Measurements from ENCODE around the gene MBLAC1.

Gene MBLAC1

DNA sequence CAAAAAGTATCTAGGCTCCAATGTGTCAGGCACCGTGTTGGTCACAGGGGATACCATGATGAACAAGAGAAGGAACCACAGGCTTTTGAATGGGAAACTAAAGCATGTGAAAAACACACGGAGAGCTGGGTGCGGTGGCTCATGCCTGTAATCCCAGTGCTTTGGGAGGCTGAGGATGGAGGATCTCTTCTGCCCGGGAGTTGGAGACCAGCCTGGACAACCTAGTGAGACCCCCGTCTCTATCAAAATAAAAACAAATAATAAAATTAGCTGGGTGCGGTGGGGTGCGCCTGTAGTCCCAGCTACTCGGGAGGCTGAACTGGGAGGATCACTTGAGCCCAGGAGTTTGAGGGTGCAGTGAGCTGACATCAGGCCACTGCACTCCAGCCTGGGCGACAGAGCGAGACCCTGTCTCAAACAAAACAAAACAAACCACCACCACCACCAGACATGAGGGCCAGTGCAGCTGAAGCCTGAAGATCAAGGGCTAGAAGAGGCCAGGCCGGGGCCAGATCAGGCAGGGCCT, 38.6 kb upstream of the MBLAC1 start:
- H3K27me3 ChIP-seq = peaks cover 4% of the 10 kb centered on the region; the same call in 1 of the 2 replicates
- H3K9ac ChIP-seq = peak overlapping the region; percentile 96

DNA sequence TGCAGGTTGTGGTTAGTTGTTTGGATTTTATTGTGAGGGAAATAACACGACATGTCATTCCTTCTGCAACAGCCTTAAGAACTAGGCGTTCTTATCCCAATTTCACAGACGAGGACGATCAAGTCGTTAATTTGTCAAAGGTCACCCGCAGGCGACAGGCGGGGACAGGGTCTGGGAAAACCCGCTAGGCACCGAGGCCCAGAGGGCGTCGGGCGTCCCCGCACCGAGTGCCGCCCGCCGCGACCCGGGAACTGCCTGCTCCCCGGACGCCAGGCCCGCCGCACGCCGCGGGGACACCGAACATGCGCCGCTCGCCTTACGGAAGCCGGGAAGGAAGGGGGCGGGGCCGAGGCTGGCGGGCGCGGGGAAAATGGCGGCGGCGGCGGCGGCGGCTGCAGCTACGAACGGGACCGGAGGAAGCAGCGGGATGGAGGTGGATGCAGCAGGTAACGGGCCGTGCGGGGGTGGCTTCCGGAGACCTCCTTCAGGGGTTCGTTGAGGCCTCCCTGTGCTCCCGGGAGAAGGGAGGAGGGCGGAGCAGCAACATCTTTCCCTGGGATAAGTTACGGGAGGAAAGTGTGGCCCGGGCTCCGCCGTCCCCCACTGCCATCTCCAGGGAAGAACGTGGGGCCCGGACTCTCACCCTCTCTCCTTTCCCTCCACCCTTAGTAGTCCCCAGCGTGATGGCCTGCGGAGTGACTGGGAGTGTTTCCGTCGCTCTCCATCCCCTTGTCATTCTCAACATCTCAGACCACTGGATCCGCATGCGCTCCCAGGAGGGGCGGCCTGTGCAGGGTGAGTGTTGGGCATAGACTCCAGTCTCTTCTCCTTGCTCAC, 37.9 kb upstream of the MBLAC1 start, which contains the start of gene COPS6:
TSS of gene COPS6 (plus strand) at position 349 of the 837 bp plus-strand sequence. CDS start at position 371, 22 bp downstream.
- peak within 1 kb of the TSS; percentile 96 for H3K9ac ChIP-seq
- peaks cover 33% of the 10 kb centered on the region for H4K20me1 ChIP-seq
- no peak for TF ChIP-seq Cebpa-rat (IDR thresholded peaks at IDR 0.05)
- no peaks in the 10 kb centered on the region for H3K9me3 ChIP-seq
- H3K27me3 ChIP-seq = no peaks in the 10 kb centered on the region
- peak within 1 kb of the TSS; percentile 87 for H3K4me3 ChIP-seq
- peak within 1 kb of the TSS; percentile 79 for H3K4me2 ChIP-seq
- H3K27ac ChIP-seq = peak within 1 kb of the TSS; percentile 91
- peaks cover 35% of the 10 kb centered on the region for H3K4me1 ChIP-seq
- H3K36me3 ChIP-seq = peaks cover 40% of the 10 kb centered on the region

More for the DNA sequence above, 38.6 kb upstream of the MBLAC1 start:
- Histone ChIP-seq H3K9me3 (no peaks in the 10 kb centered on the region), H3K27ac (peak overlapping the region; percentile 91), H3K4me3 (peak overlapping the region; percentile 87), H3K4me1 (peaks cover 28% of the 10 kb centered on the region), H3K4me2 (peak overlapping the region; percentile 79), H4K20me1 (peaks cover 26% of the 10 kb centered on the region), H3K36me3 (peaks cover 33% of the 10 kb centered on the region)
- no peak for TF ChIP-seq Cebpa-rat (IDR thresholded peaks at IDR 0.05)

DNA sequence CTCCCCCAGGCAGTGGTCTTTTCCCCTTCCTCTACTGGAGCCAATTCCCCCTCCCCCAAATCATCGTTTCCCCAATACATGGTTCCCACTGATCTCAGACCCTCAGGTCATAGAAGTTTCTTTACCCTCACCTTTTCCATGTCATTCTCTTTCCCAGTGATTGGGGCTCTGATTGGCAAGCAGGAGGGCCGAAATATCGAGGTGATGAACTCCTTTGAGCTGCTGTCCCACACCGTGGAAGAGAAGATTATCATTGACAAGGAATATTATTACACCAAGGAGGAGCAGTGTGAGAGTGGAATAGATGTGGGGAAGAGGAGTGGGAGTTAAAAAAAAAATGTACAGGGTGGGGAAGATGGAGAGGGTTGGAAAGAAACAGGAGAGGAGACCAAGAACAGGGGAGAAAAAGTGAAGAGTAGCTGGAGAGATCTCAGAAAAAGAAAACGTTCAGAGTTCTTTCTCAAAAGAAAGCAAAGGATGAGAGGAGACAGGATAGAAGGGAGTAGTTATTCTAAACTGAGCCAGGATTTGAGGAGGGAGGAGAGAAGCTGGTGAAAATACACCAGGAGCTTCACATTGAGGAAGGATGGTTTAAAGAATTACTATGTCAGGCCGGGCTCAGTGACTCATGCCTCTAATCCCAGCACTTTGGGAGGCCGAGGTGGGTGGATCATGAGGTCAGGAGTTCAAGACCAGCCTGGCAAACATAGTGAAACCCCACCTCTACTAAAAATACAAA, 37.1 kb upstream of the MBLAC1 start:
- Histone ChIP-seq H3K9me3 (no peaks in the 10 kb centered on the region), H3K27ac (peak overlapping the region; percentile 91), H4K20me1 (peaks cover 41% of the 10 kb centered on the region), H3K36me3 (peaks cover 48% of the 10 kb centered on the region), H3K9ac (peak overlapping the region; percentile 96), H3K27me3 (no peaks in the 10 kb centered on the region), H3K4me3 (peak overlapping the region; percentile 87), H3K4me2 (peak overlapping the region; percentile 79), H3K4me1 (peaks cover 35% of the 10 kb centered on the region)
- no peak for TF ChIP-seq Cebpa-rat (IDR thresholded peaks at IDR 0.05)

DNA sequence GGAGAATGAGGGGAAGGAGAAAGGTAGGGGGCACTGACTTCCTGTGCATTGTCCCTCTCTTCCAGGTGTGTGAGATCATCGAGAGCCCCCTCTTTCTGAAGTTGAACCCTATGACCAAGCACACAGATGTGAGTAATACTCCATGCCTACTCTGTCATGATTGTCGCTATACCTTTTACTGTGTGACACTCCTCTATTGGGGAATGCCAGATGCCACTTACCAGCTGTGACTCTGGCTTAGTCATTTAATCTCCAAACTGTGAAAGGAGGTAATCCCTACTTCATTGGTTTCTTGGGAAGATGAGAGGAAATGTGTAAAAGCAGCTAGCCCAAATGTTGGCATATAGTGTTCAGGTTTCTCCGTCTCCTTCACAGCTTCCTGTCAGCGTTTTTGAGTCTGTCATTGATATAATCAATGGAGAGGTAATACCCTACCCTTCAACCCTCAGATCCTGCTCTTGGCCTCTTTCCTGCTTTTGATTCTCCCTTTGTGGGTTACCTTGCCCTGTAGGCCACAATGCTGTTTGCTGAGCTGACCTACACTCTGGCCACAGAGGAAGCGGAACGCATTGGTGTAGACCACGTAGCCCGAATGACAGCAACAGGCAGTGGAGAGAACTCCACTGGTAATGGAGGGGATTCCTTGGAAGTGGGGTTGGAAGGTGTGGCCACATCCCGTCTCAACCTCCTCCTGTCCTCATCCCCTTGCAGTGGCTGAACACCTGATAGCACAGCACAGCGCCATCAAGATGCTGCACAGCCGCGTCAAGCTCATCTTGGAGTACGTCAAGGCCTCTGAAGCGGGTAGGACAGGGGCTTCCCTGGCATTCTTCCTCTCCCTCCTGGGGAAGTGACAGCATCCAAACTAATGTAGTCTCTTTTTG, 36.0 kb upstream of the MBLAC1 start:
- Histone ChIP-seq H3K9ac (peak overlapping the region; percentile 96; the same call in 1 of the 2 replicates), H4K20me1 (peaks cover 52% of the 10 kb centered on the region), H3K4me2 (peak overlapping the region; percentile 79; the same call in 1 of the 2 replicates), H3K4me1 (peaks cover 40% of the 10 kb centered on the region), H3K9me3 (no peaks in the 10 kb centered on the region), H3K27me3 (no peaks in the 10 kb centered on the region), H3K36me3 (peaks cover 60% of the 10 kb centered on the region), H3K27ac (no peak overlapping the region), H3K4me3 (no peak overlapping the region)
- TF ChIP-seq Cebpa-rat (IDR thresholded peaks at IDR 0.05) = no peak

DNA sequence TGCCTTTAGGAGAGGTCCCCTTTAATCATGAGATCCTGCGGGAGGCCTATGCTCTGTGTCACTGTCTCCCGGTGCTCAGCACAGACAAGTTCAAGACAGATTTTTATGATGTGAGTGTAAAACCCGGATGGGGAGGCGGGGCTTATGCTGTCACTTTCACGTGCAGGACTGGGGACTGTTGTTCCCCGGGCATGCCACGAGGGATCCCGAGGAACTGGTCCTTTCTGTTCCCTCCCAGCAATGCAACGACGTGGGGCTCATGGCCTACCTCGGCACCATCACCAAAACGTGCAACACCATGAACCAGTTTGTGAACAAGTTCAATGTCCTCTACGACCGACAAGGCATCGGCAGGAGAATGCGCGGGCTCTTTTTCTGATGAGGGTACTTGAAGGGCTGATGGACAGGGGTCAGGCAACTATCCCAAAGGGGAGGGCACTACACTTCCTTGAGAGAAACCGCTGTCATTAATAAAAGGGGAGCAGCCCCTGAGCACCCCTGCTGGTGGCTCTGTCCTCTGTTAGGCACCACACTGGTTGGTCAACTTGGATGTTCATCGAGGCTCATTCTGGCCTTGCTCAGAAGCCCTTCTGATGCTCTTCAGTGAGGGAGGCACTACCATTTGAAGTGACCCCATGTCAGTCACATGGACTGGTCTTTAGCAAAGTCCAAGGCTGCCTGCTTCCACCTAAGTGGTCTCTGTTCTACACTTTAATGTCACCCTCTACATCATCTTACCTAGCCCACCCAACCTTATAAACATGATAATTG, 35.2 kb upstream of the MBLAC1 start:
- no peak for TF ChIP-seq Cebpa-rat (IDR thresholded peaks at IDR 0.05)
- Histone ChIP-seq H3K36me3 (peaks cover 68% of the 10 kb centered on the region), H3K9me3 (no peaks in the 10 kb centered on the region), H3K4me1 (peaks cover 47% of the 10 kb centered on the region), H3K4me3 (no peak overlapping the region), H3K27ac (no peak overlapping the region), H4K20me1 (peaks cover 60% of the 10 kb centered on the region), H3K4me2 (no peak overlapping the region), H3K9ac (no peak overlapping the region), H3K27me3 (no peaks in the 10 kb centered on the region)

DNA sequence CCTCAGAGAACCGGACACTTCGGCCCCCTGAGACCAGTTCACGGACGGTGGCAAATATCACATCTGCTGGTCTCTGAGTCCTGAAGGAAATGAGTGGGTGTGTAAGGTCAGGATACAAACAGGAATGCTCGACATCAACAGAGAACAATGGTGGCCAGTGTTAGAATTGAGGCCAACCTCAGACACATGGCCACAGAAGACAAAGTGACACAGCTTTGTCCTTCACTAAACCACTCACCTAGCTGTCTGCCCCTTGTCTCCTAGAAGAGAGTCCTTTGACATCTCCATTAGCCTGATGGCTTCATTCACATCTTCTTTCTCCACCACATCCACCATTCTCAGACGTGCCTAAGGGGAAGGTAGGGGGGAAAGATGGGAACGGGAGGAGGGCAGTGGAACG, 33.7 kb upstream of the MBLAC1 start:
- Histone ChIP-seq H3K4me1 (peaks cover 51% of the 10 kb centered on the region), H3K4me2 (no peak overlapping the region), H3K27me3 (no peaks in the 10 kb centered on the region), H3K27ac (no peak overlapping the region), H3K9me3 (no peaks in the 10 kb centered on the region), H3K9ac (no peak overlapping the region), H3K4me3 (no peak overlapping the region), H3K36me3 (peaks cover 82% of the 10 kb centered on the region), H4K20me1 (peaks cover 75% of the 10 kb centered on the region)
- TF ChIP-seq Cebpa-rat (IDR thresholded peaks at IDR 0.05) = no peak

DNA sequence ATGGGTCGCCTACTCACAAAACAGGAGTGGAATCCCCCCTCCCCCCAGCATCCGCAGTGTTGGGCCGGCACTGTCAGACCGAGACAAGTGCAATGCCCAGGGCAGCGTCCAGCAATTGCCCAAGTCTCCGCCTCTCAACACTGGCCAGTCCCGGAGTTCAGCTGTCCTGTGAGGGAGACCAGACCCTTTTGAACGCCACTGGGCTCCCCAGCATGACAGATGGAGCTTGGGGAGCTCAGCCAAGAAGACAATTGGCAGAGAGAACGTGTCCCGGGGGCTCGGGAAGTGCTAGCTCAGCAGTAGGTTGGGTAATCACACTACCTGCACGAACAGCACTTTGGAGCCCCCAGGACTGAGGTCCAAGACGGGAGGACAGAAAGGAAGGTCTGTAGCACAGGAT, 33.3 kb upstream of the MBLAC1 start:
- Histone ChIP-seq H3K36me3 (peaks cover 87% of the 10 kb centered on the region), H3K4me3 (no peak overlapping the region), H3K9me3 (no peaks in the 10 kb centered on the region), H3K27me3 (no peaks in the 10 kb centered on the region), H4K20me1 (peaks cover 79% of the 10 kb centered on the region), H3K4me1 (peaks cover 51% of the 10 kb centered on the region), H3K9ac (peak overlapping the region; percentile 28; the same call in 1 of the 2 replicates), H3K4me2 (no peak overlapping the region), H3K27ac (no peak overlapping the region)
- no peak for TF ChIP-seq Cebpa-rat (IDR thresholded peaks at IDR 0.05)

DNA sequence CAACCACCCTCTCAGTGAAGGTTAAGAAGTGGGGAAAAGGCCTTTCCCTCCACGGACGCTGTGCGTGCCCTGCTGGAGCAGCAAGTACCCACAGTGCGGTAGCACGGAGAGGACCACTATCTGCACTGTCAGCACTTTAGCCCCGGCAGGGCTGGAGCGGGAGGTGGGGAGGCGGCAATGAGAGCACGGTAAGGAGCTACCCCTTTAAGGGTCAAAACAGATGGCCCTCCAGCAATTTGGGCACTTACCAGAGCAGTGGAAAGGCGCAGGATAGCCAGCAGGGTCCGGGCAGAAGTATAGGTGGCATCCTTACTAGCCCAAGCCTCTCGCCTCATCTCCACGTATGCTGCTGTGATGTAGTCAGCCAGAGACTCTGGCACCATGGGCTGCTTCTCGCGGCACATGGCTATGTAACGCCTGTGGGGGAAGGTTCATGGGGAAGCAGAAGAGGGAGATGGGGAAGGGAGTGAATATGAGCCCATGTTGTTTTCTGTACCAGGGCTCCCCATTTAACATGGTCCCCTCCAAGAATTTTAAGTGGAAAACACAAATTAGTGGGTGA, 32.8 kb upstream of the MBLAC1 start:
- H3K27me3 ChIP-seq = no peaks in the 10 kb centered on the region
- TF ChIP-seq Cebpa-rat (IDR thresholded peaks at IDR 0.05) = no peak
- H3K4me2 ChIP-seq = no peak overlapping the region
- H3K4me3 ChIP-seq = no peak overlapping the region
- no peaks in the 10 kb centered on the region for H3K9me3 ChIP-seq
- H3K27ac ChIP-seq = no peak overlapping the region
- peak overlapping the region; percentile 28; the same call in 1 of the 2 replicates for H3K9ac ChIP-seq
- H3K36me3 ChIP-seq = peaks cover 92% of the 10 kb centered on the region
- H4K20me1 ChIP-seq = peaks cover 82% of the 10 kb centered on the region
- peaks cover 54% of the 10 kb centered on the region for H3K4me1 ChIP-seq
